Karpas-422 (cell line): ENCODE data around the gene LRP10. TPM values are rescaled to one million over a fixed set of nuclear protein-coding genes. Genes with fewer than 3 reads are reported as not detected.

ENCODE experiments used
- small RNA-seq: library from RNA; depleted of rRNA; stranded (forward); fragments of <200 nt; gene quantifications from one replicate; pipeline ENCODE3, GENCODE V24; 2014
- total RNA-seq: library from RNA; depleted of rRNA; stranded (reverse); fragments of >200 nt; shearing (Covaris generic); gene quantifications from 2 replicates; pipeline ENCODE4 v1.2.3, GENCODE V29; 2014; ENCODE audit warnings: low replicate concordance; rRNA removed

The LRP10 gene
- total RNA-seq, 1 experiment from 2014 or later: 43.1 TPM

Small RNA genes within 50 kb of the gene (small RNA-seq; reads per million reads assigned to genes)
- not detected for gene RF00019

Other genes starting within 250 kb of the LRP10 start
- gene OR6J1, start 227.4 kb upstream of the LRP10 start, total RNA-seq: not detected in 2 replicates
- 250 and 484 TPM in 2 replicates for gene OXA1L, start 105.1 kb upstream of the LRP10 start, total RNA-seq
- gene SLC7A7, start 56.3 kb upstream of the LRP10 start, total RNA-seq: 1.9 and 3.5 TPM in 2 replicates
- 71.3 and 107 TPM in 2 replicates for gene MRPL52, start 41.9 kb upstream of the LRP10 start, total RNA-seq
- gene MMP14, start 35.2 kb upstream of the LRP10 start, total RNA-seq: 0.72 and 1.9 TPM in 2 replicates
- 0.51 TPM in 1 of 2 replicates, not detected in the other for gene REM2, start 11.5 kb downstream of the LRP10 start, total RNA-seq
- gene RBM23, start 47.4 kb downstream of the LRP10 start, total RNA-seq: 67.7 and 79.1 TPM in 2 replicates
- gene PRMT5, start 57.6 kb downstream of the LRP10 start, total RNA-seq: 116 and 152 TPM in 2 replicates
- 45.9 and 52.4 TPM in 2 replicates for gene HAUS4, start 85.3 kb downstream of the LRP10 start, total RNA-seq
- gene AJUBA, start 110.8 kb downstream of the LRP10 start, total RNA-seq: not detected in 2 replicates
- gene C14orf93, start 138.4 kb downstream of the LRP10 start, total RNA-seq: 21.6 and 43.2 TPM in 2 replicates
- 65.4 and 67.1 TPM in 2 replicates for gene PSMB5, start 163.2 kb downstream of the LRP10 start, total RNA-seq
- gene PSMB11, start 170.5 kb downstream of the LRP10 start, total RNA-seq: not detected in 2 replicates
- 0.34 and 1.0 TPM in 2 replicates for gene CDH24, start 185.8 kb downstream of the LRP10 start, total RNA-seq
- 125 and 159 TPM in 2 replicates for gene ACIN1, start 223.4 kb downstream of the LRP10 start, total RNA-seq
- gene C14orf119, start 223.8 kb downstream of the LRP10 start, total RNA-seq: 52.6 and 69.3 TPM in 2 replicates
- gene CIROP, start 233.2 kb downstream of the LRP10 start, total RNA-seq: not detected in 2 replicates
- 0.11 TPM in 1 of 2 replicates, not detected in the other for gene CEBPE, start 247.5 kb downstream of the LRP10 start, total RNA-seq